22Rv1 (cell line): ENCODE data around the gene C19orf25.

Experiments used
- H3K27ac ChIP-seq: fragments of 450-650 bp; 2 replicates; pipeline ENCODE4 v1.5.1; 2017
- ZFX ChIP-seq: fragments of 450-650 bp; IDR thresholded peaks from 2 replicates; pipeline ENCODE4 v1.6.1; 2017; ENCODE audit warnings: antibody characterized with exemption, borderline replicate concordance
- TF ChIP-seq, protein P1 (sequence below): fragments of 450-650 bp; IDR thresholded peaks from 2 replicates; pipeline ENCODE4 v1.5.1; 2017; ENCODE audit warnings: mild to moderate bottlenecking

C19orf25 gene

DNA sequence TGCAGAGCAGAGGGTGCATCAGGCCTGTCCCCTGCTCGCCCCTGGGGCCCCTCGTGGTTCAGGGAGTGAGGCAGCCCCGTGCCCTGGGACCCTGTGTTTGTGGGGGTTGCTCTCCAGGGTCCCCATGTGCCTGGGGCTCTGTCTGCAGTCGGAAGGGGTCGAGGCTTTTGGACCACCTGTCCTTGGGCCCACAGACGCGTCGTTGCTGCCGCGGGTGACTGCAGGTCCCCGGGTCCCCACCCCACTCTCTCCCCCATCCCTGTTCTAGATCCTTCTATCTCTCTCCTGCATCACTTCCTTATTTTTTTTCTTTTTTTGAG lies 9.2 kb upstream of the C19orf25 start:
- TF ChIP-seq, protein P1, sequence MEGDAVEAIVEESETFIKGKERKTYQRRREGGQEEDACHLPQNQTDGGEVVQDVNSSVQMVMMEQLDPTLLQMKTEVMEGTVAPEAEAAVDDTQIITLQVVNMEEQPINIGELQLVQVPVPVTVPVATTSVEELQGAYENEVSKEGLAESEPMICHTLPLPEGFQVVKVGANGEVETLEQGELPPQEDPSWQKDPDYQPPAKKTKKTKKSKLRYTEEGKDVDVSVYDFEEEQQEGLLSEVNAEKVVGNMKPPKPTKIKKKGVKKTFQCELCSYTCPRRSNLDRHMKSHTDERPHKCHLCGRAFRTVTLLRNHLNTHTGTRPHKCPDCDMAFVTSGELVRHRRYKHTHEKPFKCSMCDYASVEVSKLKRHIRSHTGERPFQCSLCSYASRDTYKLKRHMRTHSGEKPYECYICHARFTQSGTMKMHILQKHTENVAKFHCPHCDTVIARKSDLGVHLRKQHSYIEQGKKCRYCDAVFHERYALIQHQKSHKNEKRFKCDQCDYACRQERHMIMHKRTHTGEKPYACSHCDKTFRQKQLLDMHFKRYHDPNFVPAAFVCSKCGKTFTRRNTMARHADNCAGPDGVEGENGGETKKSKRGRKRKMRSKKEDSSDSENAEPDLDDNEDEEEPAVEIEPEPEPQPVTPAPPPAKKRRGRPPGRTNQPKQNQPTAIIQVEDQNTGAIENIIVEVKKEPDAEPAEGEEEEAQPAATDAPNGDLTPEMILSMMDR: no peak
- no peak for TF ChIP-seq ZFX
- no peak overlapping the region for H3K27ac ChIP-seq

DNA sequence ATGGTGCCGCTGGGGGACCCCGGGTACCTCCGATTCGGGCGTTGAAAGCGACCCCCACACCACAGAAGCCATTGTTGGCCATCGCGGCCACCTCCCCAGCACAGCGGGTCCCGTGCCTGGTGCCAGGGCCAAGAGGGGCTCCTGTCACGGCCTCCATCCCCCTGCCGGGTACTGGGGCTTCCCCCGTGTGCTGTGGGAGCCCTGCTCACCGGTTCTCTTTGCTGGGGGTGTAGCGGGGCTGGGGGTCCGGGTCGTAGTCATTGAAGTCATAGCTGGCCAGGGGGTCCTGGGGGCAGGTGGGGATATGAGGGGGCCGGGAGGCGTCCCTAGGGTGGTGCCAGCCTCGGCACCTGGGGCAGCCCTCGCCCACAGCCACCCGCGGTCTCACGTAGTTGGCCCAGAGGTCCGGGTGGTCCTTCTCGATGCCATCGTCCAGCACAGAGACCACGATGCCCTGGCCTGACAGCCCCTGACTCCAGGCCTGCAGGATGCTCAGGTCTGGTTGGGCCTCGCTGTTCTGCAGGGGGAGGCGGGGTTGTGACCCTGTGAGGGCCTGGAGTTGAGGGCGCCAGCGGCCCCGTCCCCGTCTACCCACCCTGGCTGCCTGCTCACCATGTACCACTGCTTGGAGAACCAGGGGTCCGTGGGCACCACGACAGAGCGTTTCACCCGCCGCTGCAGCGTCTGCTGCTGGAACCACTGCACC lies 8.7 kb upstream of the C19orf25 start:
- no peak overlapping the region for H3K27ac ChIP-seq
- TF ChIP-seq ZFX: no peak
- TF ChIP-seq, protein P1: no peak

DNA sequence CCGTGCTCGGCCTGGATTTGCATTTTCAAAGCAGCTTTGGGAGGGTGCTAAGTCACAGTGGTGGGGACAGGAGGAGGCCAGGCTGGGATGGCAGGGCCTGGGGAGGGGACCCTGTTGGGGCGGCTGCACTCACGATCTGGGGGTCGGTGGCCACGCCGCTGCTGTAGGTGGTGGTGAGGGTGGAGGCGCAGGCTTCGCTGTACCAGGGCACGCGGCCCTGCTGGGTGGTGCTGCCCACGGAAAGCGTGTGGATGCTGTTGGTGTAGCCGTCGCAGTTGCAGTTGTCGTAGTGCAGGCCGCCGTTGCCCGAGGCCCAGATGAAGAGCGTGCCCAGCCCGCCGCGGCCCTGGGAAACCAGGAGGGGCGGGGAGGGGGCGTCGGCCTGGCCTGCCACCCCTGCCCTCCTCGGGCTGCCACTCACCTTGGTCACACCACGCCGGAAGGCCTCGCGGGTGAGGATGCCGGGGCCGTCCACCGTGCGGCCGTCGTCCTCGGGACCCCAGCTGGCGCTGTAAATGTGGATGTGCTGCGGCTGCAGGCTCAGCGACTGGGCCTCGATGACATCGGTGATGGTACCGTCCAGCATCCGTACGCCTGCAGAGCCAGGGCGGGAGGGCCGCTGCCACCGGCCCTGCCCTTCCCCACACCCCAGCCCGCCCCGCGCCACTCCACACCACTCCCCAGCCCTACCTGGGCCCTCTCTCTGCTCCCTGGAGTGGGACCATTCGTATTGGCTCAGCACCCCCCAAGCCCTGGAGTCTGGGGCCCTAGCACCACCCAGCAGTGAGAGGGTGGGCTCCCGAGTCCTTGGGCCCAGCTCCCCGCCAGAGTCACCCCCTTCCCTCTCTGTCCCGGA lies 7.9 kb upstream of the C19orf25 start:
- TF ChIP-seq, protein P1: no peak
- TF ChIP-seq ZFX: no peak
- H3K27ac ChIP-seq: no peak overlapping the region

DNA sequence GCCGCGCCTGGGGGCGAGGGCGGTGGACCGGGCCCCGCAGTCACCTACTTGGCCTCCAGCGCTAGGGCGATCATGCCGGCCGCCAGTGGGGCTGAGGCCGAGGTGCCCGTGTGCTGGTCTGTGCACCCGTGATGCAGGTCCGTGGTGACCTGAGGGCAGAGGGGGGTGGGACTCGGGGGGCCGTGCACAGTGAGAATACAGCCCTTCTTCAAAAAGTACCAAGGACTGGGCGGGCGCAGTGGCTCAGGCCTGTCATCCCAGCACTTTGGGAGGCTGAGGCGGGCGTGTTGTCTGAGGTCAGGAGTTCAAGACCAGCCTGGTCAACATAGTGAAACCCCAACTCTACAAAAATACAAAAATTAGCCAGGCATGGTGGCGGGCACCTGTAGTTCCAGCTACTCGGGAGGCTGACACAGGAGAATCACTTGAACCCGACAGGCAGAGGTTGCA lies 5.0 kb upstream of the C19orf25 start:
- no peak for TF ChIP-seq ZFX
- TF ChIP-seq, protein P1: no peak

DNA sequence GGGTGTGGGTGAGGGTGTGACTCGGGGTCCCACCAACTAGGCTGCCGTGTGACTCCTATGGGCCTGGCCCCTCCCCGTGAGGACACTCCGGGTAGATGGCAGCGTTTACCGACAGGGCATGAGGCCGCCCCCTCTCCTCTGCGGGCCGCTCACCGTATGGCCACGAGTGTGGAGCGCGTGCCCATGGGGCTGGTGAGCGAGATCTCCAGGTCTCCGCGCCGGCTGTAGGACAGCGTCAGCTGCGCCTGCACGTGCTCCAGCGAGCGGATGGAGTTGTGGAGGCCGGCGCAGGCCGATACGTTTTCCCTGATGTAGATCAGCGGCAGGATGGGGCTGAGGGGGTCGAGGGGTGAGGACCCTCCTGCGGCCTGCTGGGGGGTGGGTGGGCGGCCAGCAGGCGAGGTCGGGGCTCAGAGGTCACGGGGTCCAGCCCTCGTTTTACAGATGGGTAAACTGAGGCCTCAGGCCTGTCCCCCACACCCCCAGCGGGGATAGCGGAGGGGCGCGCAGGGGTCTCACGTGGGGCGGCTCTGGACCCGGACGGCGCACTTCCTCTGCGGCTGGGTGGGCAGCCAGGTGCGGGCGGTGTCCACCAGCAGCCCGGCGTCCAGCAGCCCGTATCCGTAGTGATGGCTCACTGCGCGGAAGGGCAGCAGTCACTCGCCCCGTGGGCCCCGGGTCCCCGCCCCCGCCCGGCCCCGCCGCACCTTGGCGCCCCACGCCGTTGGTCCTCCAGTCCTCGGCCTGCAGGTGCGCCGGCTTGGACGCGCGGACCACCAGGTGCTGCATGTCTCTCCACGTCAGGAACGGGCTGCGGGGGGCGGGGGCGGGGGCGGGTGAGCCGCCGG lies 4.3 kb upstream of the C19orf25 start:
- TF ChIP-seq ZFX: no peak
- TF ChIP-seq, protein P1: no peak
- no peak overlapping the region for H3K27ac ChIP-seq

More for the DNA sequence above, 5.0 kb upstream of the C19orf25 start:
- no peak overlapping the region for H3K27ac ChIP-seq

DNA sequence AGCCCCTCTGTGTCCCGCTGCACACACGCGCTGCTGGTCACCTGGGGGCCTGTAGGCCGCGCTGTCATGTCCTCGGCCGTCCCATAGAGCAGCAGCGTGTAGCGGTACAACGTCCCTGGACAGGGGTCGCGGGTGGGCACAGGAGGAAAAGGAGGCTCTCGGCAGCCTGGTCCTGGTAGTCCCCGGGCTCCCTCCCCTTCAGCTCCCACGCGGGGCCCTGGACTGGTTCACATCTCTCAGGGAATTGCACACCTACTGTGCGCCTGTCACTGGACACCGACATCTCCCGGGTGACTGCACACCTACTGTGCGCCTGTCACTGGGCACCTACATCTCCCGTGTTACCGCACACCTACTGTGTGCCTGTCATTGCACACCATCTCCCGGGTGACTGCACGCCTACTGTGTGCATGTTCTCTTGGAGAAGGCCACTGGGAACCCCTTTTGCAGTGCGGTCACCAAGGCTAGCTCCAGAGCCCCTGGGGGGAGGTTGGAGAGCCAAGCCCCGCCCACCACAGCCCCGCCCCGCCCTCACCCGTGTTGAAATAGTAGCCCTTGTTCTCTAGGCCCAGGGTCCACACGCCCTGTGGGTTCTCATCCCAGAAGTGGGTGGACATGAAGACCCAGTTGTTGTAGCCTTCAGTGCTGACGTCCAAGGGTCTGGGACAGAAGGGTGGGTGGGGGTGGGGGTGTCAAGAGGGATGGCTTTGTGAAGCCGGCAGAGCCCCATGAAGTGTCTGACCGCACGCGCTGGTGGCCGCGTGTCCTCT lies 3.5 kb upstream of the C19orf25 start:
- no peak overlapping the region for H3K27ac ChIP-seq
- TF ChIP-seq, protein P1: no peak
- no peak for TF ChIP-seq ZFX
